ENCODE data around the gene N4BP2L2.

Gene N4BP2L2

GRCh38 chr13:32528358-32528757 is 10.2 kb downstream of the N4BP2L2 start:
- no peak for DNase-seq

DNA sequence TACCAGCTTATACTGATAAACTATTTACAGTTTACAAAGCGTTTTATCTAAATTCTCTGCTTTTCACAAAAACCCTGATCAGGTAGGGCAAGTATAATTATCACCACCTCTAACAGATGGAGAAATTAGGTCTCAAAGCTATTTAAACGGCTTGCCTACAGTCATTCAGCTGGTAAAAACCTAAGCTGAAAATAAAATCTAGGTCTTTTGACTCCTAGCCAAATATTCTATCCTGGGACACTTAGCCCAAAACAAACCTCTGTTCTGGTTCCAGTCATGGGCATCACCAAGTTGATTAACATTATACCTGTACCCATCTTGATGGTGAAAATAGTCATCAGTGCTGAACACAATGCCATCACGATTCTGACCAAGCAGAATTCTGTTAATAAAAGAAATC is 11.4 kb downstream of the N4BP2L2 start:
- no peak for DNase-seq

- no peak for DNase-seq
These were observed 12.8 kb downstream of the N4BP2L2 start for GRCh38 chr13:32525766-32526165.

- no peak for DNase-seq
These were observed 23.3 kb downstream of the N4BP2L2 start for GRCh38 chr13:32515246-32515645.

DNA sequence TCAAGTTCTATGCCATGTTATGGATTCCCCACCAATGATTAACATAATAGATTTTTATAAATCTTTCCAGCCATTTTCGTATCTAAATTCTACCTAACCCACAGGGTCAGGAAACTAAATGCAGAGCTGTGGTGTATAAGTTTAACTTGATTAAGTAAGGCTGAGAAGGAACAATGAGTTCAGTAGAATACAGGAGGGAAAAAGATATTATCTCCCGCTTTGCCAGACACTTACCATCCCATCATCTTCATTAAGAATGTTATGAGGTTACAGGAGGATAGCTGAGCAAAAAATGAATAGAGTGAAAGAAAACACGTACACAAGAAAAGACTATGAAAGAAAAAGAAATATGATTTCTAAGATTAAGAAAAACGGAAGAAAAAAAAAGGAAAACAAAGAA is 27.1 kb downstream of the N4BP2L2 start:
- no peak for DNase-seq

GRCh38 chr13:32504876-32505275 is 33.7 kb downstream of the N4BP2L2 start:
- DNase-seq = no peak

DNA sequence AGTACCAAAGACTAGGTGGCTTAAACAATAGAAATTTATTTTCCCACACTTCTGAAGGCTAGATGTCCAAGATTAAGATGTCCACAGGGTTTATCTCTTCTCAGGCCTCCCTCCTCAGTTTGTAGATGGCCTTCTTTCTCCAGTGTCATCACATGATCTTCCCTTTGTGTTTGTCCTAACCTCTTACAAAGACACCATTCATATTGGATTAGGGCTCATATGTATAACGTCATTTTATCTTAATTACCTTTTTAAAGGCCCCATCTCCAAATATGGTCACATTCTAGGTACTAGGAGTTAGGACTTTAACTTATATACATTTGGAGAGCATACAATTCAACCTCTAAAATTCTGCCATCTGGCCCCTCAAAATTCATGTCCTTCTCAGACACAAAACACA is 34.3 kb downstream of the N4BP2L2 start:
- no peak for DNase-seq

DNA sequence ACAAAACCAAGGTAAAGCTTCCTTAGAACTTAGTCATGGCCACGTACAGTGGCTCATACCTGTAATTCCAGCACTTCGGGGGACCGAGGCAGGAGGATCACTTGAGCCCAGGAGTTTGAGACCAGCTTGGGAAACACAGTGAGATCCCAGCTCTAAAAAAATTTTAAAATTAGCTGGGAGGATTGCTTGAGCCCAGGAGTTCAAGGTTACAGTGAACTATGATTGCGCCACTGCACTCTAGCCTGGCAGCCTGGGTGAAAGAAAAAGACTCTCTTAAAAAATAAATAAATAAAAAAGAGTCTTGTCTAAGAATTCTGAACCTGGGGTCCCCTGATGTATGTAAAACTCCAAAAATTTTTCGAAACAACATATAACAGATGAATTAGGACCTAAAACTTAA is 34.9 kb downstream of the N4BP2L2 start:
- DNase-seq = no peak

- no peak for DNase-seq
These were observed 37.5 kb downstream of the N4BP2L2 start for GRCh38 chr13:32501064-32501463.

DNA sequence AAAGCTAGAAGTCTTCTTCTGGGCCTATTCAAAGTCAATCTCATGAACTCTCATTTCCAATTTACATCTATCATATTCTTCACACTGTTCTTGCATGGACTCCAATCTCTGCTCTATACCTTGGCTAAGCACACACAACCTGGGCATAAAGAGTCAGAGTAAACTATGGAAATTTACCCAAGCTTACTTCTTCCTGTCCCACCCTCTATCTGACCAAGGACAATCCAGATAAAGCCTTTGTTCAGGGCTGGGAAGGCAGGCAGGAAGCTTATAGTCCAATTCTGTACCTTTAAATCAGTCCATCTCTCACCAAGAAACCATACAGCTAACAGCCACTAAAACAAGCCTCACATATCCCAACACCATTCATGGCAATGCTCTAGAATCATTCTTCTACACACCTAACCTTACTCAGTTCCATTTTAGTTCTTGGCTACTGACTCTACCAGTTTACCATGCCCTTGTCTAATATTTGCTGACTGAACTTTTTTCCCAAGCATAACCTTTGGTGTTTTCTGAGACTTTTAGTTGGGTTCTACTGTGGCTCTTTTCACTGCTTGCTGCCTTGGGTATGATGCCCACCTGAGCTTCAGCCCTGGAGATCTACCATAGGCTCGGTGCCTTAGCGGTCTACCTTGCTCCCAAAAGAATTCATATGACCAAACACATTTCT is 38.9 kb downstream of the N4BP2L2 start:
- DNase-seq = no peak

DNA sequence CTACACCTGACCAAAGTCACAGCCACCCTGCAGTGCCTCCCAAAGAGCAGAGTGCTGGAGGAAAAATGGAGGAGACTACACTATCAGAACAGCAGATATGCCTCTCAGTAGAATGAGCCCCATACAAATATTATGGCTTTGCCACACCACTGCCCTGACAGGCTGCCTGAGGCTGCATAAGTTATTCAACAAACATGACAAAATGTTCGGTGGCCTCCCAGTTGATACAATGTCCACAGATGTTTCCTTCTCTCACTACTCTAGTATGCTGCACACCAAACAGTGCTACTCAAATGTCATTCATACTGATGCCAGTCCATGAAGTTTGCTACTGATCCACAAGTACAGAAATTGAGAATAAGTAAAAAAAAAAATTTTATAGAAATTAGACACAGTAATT is 41.0 kb downstream of the N4BP2L2 start:
- no peak for DNase-seq

- DNase-seq = no peak
These were observed 41.9 kb downstream of the N4BP2L2 start for GRCh38 chr13:32496599-32497160.

DNA sequence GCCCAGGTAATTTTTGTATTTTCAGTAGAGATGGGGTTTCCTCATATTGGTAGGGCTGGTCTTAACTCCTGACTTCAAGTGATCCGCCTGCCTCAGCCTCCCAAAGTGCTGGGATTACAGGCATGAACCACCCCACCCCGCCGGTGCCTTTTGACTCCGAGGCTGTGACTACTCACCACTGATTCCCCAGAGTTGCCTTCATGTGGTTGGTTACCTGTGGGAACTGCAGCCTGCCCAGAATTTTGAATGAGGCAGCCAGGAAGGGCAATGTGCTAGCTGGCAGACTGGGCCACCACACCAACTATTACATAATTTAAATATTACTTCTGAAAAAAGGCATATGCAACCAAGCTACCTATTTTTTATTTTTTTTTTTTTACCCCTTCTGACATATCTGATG is 42.8 kb downstream of the N4BP2L2 start:
- no peak for DNase-seq

DNA sequence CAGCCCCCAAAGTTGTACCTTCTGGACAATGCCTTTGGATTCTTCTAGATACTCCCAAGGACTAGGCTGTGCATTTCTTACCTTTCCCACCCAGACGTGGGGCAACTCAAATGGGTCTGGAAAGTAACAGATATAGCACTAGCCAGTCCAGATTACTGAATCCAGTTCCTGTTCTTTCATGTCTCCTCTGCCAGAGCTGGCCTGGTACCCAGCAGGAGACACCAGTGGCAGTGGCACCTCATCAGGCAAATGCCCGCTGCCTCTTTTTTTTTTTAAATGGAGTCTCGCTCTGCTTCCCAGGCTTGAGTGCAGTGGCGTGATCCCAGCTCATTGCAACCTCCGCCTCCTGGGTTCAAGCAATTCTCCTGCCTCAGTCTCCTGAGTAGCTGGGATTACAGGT is 43.2 kb downstream of the N4BP2L2 start:
- no peak for DNase-seq

GRCh38 chr13:32491028-32491427 is 47.6 kb downstream of the N4BP2L2 start:
- DNase-seq = no peak

DNA sequence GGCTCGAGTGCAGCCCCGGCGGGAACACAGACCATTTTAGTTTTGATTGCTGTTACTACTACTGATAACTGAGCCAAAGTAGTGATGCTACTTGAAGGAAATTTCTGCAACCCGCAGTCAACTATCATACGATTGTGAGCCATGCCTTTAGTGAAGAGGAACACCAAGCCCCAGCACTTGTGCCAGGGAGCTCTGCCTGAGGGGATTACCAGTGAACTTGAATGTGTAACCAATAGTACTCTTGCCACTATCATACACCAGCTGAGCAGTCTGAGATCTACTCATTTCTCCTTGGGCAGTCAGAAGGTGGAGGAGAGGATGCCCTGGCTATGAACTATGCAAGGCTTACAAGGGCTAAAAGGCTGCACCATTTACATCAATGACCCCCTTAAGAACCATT is 61.7 kb downstream of the N4BP2L2 start:
- DNase-seq = no peak

DNA sequence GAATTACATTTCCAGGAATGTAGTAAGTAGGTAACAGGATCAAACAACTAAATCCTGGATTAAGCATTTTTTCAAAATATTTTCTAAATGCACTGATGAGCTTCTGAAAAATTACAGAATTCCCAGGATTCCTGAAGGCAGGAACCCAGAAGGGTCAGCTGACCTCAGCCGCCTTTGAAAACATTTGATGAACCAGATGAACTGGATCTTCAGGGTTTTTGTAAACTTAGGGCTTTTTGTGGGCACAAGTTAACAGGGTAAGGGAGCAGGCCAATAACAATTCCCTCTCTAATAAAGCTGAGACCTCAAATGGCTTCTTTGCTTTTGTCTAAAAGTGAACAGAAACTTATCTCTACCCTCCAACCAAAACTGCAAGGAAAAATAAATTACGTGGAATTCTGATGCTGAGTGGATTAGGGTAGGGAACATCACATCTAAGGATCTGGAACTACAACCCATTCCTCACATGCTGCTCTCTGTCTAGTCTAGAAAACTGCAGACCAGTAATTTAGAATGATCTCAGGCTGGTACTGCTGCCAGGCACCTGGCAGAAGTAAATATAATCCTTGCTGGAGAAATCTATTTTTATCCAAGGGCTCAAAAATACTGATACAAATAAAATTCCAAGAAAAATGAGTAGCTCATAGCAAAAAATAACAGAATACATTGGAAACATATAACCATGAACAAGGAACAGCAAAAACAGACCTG is 62.4 kb downstream of the N4BP2L2 start:
- DNase-seq = no peak

DNA sequence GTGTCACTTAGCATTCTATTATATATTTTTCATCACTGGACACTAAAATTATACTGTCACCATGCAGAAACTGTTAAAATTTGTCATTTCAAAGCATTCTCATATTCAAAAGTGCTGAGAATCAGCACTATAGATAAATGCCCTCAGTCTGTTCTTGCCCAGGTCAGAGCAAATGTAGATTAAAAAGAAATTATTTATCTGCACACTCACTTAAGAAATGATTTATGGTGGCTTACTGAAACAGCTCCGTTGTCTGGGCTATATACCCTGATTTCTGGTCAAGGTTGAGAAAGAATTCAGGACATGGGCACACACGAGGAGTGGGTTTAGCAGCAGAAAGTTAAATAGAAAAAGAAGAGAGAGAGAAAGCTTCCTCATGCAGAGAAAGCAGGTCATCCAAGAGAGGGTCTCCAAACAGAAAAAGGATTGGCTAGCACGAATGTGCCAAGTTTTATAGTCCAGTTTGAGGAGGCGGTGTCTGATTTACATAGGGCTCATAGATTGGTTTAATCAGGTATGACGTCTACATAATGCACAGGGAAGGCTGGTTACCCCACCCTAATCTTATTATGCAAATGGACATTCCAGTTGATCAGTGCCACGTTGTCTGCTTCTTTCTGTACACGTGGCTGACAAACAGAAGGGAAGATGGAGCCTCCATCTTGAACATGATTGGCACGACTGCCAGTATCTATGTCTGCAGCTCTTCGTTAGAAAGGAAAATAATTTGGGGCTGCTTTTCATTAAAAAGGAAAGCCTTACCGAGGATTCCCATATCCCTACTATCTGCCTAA is 63.4 kb downstream of the N4BP2L2 start:
- no peak for DNase-seq

- no peak for DNase-seq
These were observed 64.9 kb downstream of the N4BP2L2 start for GRCh38 chr13:32473650-32474049.

DNA sequence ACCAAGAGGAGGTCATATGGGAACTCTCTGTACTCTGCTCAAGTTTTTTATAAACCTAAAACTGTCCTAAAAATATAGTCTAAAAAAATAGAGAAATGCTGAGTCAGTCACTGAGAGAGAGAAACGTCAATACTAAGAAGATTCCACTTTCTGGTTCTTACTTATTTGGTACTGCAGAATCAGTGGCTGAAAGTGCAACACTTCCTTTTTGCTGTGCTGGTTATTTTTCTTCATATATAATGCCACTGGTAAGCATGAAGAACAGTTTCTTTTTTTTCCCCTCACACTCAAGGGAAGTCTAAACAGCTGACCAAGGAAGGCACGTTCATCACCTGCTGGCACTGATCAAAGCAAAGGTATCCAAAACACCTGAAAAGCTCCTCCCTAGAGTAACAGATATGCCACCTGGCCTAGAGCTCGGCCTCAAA is 66.4 kb downstream of the N4BP2L2 start:
- DNase-seq = no peak

DNA sequence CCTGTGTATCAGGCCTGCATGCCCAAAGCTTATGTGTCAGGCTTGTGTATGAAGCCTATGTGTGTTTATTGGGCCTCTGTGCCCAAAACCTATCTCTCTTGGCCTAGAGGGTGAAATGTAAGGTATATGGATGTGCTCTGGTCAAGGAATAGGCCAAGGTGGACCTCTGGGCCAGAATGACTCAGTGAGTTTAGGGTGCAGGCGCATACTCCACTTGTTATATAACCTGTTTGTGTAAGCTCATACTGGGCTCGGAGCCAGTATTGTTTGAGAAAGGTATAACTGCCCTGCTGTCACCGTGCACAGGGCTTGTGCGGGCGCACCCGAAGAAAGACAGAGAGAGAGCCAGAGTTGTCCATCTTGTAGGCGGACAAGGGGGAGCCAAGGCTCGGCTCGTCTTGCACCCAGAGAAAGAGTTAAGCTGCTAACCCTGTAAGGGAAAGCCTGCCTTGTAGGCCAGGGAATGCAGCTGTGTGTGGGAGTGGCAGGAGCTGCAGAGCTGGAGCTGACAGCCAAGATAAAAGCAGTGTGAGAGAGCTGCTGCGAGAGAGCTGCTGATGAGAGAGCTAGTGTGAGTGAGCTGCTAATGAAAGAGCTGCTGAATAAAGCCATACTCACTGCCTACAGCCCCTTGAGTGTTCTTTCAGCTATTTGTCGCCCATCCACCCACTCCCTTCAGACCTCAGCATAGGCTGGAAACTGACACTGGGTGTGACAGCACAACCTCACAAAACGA is 67.2 kb downstream of the N4BP2L2 start:
- DNase-seq = no peak

- no peak for DNase-seq
These were observed 70.0 kb downstream of the N4BP2L2 start for GRCh38 chr13:32468502-32469142.
